Umbilical cord (tissue), 2 donors: ENCODE measurements around the gene POLA1. TPM values are rescaled to one million over a fixed set of nuclear protein-coding genes. Genes with fewer than 3 reads are reported as not detected.
"Not testable (repeated sequence)": the region's sequence is repeated elsewhere in the genome, so short reads cannot be mapped to it uniquely, and the experiment has no call there.

Experiments used
- DNase-seq: peaks from one replicate; pipeline ENCODE4 v3.0.0-alpha.2; 2015; ENCODE audit warnings: low spot score
- total RNA-seq: library from RNA; depleted of rRNA; stranded (reverse); fragments of >200 nt; gene quantifications from one replicate; pipeline ENCODE4 v1.2.3, GENCODE V29; 2014; ENCODE audit warnings: low replicate concordance; ENCODE audit not compliant: insufficient read depth

POLA1 gene, protein sequence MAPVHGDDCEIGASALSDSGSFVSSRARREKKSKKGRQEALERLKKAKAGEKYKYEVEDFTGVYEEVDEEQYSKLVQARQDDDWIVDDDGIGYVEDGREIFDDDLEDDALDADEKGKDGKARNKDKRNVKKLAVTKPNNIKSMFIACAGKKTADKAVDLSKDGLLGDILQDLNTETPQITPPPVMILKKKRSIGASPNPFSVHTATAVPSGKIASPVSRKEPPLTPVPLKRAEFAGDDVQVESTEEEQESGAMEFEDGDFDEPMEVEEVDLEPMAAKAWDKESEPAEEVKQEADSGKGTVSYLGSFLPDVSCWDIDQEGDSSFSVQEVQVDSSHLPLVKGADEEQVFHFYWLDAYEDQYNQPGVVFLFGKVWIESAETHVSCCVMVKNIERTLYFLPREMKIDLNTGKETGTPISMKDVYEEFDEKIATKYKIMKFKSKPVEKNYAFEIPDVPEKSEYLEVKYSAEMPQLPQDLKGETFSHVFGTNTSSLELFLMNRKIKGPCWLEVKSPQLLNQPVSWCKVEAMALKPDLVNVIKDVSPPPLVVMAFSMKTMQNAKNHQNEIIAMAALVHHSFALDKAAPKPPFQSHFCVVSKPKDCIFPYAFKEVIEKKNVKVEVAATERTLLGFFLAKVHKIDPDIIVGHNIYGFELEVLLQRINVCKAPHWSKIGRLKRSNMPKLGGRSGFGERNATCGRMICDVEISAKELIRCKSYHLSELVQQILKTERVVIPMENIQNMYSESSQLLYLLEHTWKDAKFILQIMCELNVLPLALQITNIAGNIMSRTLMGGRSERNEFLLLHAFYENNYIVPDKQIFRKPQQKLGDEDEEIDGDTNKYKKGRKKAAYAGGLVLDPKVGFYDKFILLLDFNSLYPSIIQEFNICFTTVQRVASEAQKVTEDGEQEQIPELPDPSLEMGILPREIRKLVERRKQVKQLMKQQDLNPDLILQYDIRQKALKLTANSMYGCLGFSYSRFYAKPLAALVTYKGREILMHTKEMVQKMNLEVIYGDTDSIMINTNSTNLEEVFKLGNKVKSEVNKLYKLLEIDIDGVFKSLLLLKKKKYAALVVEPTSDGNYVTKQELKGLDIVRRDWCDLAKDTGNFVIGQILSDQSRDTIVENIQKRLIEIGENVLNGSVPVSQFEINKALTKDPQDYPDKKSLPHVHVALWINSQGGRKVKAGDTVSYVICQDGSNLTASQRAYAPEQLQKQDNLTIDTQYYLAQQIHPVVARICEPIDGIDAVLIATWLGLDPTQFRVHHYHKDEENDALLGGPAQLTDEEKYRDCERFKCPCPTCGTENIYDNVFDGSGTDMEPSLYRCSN (N-terminal part only)
- 18.1 TPM for total RNA-seq

DNA sequence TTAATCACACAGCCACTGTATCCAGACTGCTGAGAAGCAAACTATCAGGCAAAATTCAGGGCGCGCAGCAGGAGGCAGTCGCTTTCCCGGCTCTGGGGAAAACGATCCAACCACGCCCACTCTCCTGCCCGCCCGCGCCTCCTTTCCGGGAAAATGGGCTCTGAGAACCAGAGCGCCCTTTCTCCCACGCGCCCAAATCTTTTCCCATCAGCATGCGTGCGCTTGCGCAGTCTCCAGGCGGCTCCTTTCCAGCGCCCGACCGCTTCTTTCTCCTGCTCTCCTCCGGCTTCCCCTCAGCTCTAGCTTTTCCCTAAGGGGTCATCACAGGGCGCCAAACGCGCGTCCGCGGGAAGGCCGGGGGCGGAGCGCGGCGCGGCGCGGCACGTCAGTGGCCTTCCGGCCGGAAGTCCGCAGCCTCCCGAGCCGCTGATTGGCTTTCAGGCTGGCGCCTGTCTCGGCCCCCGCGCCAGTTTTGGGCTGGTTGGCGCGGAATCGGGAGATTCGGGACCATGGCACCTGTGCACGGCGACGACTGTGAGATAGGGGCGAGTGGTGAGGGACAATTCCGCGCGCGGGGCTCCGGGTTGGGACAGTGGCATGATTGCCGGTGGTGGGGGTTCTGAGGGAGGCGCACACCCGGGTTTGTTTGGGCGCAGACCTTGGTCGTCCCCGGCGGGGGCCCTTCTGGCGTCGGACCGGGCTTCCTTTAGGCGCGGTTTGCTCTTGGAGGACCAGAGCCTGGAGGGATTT, at the start of gene POLA1:
Gene POLA1 (plus strand): TSS at position 466 of the 750 bp plus-strand sequence. CDS start 44 bp downstream, at position 510.
- DNase-seq, result peak; percentile 98

DNA sequence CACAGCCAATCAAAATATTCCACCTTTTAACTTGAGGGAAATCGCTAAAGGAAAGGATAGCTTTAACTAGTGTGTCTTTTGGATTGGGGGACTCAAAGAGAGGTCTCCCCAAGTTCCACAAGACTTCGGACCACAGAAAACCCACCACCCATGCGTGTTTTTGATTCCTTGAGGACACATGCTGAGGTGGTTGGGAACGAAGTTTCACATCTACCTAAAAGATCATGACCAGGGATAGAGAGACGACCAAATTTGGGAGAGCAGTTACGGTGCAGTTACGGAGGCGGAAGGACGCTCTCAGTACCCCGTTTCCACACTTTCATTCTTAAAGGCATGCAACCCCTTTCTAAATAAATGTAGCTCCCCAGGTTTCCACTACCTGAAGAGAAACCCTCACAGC, 47.7 kb upstream of the POLA1 start:
- DNase-seq, result no peak

DNA sequence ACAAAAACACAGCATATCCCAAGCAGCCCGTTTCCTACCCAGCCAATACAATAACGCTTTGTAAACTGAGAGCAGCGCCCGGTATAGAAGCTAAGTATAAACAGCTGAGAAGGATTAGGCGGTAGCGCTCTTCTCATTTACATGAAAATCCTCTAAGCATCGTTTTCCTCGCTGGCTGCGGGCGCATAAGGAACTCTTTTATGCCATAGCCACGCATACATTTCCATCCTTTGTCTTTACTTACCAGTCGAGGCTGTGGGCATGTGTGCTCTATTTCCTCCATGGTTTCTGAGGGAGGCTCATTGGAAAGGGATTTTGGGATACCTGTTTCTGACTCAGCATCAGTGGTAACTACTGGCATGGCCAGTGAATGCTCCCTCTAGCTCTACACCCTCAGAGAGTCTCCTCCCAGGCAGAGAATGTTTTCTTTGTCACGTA, 47.0 kb upstream of the POLA1 start:
- no peak for DNase-seq

DNA sequence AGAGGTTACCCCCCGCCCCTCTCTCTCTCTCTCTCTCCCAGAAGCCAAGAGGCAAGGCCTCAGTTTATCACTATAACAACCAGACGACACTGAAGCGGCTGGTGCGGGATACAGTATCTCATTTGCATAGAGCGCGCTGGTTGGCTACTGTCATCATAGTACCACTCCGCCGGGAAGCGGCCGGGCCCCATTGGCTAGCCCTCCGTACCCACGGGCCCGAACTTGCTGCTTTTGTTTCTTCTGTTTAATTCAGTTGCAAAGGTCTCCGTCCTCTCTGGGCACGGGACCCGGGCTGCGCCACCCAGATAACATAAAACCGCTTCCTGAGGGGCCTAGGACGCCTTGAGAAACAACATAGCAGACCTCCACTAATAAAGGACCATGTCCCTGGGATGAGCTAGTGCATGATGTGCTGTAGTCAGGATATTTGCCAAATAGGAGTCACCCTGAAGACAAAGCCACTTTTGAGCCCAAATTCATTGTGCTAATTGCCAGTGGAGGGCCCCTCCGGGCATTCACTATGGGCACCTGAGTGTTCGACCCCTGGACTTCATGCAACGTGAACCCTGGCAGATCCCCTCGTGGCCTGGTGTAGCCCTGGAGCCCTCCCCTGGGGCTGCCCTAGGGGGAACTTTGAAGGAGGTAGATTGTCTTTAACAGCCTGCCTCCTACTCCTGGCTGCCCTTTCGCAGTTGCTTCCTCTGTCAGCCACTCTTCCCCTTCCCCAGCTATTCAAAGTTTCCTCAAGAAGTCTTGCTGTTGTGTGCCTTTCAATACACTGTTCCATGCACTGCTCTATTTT, 46.3 kb upstream of the POLA1 start, which contains the start of gene PCYT1B:
Gene PCYT1B (minus strand): TSS at position 91 of the 802 bp plus-strand sequence. CDS start 242 bp downstream, outside the sequence.
- peak; percentile 88 for DNase-seq

DNA sequence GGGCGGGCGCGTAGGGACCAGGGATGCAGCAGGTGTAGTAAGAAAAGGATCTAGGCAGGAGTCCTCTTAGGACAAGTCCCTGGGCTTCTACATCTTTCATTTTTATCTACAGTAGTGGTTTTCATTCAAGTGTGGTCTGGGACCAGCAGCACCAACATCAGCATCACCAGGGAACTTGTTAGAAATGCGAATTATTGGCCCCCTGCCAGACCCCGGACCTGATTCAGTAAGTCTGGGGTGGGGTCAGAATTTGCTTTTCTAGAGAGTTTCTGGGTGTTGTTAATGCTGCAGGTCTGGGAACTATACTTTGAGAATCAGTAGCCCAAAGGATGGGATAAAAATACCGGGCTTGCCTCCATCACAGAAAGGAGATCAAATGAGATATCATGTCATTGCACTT, 45.2 kb upstream of the POLA1 start:
- DNase-seq, result no peak

DNA sequence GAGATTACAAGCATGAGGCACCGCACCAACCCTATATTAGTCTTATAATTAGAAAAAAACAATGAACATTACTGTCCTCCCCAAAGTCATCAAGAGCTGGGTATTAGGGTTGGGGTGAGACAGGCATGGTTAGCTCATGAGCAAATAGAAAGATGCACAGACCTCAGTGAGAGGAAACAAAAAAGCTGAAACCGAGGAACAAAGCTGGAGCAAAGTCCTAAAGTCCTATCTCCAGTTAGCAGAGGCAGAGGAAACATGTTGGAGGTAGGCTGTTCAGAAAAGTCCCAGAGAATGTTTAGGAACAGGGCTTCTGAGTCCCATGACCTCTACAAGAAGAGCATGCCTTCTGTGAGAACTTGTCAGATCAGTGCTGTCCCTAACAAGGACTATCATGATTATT, 41.9 kb upstream of the POLA1 start:
- no peak for DNase-seq

DNA sequence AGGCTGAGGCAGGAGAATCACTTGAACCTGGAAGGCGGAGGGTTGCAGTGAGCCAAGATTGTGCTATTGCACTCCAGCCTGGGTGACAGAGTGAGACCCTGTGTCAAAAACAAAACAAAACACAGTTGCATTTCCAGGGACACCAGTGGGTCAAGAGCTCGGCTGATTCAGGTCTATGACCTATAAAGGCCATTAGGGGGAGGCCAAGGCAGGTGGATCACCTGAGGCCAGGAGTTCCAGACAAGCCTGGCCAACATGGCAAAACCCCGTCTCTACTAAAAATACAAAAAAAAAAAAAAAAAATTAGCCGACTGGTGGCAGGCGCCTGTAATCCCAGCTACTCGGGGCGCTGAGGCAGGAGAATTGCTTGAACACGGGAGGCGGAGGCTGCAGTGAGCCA, 38.0 kb upstream of the POLA1 start:
- not testable (repeated sequence) for DNase-seq

DNA sequence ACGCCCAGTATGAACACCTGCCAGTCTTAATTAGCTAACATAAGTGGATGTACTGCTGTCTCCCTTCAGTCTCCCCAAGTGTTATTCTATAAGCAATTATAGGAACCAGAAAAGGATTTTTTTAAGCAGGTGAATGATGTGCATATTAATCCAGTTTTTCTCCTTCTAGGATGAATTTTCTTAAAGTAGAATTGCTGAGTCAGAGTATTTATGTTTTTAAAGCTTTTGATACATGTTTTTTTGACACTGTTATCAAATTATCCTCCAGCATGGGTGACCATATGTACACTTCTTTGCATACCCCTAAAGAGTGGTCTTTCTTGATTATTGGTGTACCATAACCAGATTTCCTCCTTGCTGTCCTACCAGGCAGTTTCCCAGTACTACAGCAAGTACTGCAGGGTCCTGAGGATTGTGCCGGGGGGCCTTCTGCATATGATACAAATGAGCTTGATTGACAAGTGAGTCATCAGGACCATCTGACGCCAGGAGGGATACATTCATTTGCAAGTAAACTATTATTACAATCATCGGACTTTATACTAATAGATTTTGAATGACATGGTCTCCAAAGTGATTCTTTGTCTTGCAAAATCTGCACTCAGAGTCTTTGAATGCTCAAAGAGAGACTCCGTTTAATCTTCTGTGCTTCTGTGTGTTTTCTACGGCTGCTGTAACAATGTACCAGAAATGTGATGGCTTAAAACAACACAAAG, 35.9 kb upstream of the POLA1 start:
- DNase-seq, result no peak

DNA sequence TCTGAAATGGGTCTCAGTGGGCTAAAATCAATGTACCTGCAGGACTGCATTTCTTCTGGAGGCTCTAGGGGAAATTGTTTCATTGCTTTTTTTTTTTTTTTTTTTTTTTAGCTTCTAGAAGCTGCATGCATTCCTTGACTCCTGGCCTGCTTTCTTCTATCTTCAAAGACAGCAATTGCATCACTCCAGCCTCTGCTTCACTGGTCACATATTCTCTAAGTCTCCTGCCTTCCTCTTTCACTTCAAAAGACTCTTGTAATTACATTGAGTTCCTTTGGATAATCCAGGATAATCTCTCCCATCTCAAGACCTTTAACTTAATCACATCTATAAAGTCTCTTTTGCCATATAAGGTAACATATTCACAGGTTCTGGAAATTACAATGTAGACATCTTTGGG, 35.3 kb upstream of the POLA1 start:
- DNase-seq, result peak; percentile 3

DNA sequence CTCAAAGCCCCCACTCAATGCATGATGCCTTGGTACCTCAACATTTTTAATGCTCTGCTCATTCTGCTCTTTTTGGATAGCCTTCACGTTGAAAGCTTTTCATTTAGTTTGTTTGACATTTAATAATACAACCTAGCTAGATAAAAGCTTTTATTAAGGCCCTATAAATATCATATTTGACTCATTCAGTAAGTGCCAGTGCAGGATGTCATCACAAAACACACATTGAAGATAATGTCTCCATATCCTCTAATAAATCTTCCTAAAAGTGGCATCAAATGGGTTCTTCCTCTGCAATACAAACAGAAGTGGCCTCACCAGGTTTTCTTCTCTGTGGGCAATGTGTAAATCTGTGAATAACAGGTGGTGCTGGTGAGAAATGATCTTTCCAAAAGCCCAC, 34.6 kb upstream of the POLA1 start:
- DNase-seq, result no peak

DNA sequence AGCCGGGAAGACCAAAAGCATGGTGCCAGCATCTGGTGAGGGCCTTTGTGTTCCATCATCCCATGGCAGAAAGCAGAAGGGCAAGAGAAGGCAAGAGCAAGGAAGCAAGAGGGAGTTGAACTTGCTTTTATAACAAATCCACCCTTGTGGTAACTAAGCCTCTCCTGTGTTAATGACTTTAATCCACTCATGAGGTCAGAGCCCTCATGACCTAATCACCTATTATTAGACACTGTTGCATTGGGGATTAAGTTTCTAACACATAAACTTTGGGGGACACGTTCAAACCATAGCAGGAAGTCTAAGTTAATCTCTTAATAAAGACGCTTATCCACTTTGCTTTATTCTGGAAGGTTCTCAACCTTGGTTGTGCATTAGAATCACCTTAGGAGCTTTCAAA, 34.1 kb upstream of the POLA1 start:
- DNase-seq, result no peak

DNA sequence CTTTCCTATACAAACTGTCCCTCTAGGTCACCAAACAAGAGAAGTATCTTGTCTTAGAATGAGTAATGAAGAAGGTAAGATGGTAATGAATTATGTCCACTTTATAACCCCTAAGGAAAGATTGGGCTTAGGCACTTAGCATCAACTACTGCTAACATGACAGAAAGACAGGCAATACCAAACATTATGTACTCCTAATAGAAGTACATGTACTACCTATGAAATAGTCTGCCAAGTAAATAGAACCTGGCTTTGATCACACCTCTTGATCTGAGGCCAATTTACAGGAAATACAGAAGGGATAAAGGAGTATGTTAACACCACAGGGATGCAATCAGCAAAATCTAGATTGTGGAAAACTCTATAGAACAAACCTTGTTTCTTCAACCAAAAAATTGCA, 32.4 kb upstream of the POLA1 start:
- no peak for DNase-seq

DNA sequence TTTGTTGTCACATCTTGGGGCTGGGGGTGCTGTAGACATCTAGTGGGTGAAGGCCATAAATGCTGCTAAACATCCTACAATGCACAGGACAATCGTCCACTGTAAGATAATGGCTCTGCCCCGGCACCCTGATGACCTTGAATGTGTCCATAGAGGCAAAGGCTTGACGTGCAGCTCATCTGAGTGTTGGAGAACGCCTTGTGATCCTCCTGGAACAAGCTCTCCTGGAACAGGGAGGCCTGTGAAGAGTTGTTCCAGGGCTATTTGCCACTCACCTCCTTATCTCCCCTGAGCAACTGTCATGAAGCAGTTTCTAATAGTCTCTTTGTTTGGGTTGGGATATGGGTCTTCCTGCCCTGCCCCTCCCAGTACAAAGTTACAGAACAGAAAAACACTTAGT, 31.4 kb upstream of the POLA1 start:
- DNase-seq, result no peak

DNA sequence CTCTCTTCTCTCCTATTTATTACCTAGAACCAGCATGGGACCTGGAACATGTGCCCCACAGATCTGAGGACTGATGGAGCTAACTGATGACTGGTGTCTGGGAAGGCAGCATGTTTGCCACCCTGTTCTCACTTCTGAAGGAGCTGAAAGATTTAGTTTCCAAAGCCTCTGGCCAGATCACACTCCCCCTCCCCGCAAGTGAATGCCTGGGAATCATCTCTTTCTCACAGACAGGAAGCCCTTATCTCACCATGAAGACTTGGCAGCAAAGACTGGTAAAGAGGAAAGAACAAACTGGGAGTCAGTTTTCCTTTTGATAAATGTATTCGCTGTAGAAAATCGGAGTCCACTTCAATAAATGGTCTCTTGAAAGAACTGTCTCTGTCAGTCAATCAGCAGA, 25.6 kb upstream of the POLA1 start:
- DNase-seq, result peak; percentile 63

DNA sequence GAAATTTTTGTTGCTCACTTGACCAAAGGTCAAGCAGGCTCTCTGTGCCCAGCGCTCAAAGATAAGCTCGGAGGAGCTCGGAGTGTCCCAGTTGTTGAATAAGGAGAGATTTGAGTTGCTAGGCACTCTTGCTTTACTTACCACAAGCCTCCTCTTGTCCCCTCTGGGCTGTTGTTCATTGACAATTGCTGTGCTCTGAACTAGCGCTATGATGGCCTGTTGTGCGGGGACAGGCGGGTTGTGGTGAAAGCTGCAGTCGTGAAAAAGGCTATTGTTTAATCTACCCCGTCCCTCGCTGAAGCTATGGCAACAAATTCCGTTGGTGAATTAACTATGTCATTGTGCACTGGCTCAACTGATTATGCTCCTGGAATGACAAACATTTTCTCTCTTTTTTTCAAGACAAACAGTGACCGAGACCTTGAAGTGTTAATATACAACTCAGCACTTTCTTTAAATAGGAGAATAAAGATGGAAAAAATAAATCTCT, 21.0 kb upstream of the POLA1 start:
- no peak for DNase-seq

DNA sequence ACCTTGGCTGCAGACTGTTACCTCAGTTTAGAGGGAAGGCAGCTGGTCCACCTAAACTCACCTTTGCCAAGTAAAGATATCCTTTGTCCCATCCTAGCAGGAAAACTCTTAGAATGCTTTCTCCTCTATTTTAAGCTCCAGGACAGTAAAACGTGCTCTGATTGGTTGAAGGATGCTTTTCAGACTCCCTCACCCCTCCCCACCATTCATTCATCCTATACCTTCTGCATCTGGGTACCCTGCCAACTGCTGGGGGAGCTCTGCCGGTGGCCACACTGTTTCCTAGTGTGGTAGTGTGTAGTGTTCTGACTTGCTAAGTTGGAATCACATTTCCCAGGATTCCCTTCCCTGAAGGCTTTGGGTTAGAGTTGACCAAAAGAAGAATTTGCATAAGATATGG, 20.3 kb upstream of the POLA1 start:
- DNase-seq, result no peak

DNA sequence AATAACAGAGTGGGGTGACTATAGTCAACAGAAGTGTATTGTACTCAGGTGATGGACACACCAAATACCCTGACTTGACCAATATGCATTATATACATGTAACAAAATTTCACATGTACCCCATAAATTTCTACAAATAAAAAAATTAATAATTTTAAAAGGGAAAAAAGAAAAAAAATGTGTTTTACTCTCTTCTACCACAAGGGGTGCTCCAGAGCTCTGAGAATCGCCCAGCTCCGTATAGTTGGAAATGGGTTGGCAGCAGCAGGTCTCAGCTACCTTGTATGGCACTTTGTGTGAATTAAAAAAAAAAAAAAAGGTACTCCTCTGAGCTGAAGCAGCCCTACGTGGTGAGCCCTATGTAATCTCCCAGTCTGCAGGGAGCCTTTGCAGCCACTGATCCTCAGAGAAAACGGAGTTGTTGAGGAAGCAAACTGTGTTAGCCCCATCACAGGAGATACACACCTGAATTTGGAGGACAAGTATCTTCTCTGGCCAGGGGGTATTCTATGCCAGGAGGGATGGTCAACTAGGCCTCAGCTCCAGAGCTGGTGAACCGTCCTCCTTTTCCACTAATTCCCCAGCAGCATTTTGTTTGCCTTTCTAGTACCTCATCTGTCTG, 17.2 kb upstream of the POLA1 start:
- DNase-seq, result no peak

DNA sequence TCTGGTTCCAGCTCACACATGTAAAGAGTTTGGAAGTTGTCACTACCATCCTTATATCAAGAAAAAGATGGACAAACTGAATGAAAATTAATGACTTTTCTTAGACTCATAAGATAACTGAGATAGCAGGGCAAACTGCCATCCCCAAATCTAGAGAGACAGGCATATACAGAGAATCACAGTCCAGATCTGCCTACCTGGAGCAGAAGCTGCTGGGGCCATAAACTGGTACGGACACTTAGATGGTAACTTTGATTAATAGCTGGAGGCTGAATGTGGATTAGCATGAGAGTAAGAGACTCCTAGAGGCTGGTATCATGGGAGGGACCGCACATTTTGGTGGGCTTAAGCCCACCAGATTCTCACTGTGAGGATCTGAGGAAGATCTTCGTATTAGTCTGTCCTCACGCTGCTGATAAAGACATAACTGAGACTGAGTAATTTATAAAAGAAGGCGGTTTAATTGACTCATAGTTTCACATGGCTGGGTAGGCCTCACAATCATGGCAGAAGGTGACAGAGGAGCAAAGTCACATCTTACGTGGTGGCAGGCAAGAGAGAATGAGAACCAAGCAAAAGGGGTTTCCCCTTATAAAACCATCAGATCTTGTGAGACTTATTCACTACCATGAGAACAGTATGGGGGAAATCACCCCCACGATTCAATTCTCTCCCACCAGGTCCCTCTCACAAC, 10.8 kb upstream of the POLA1 start:
- no peak for DNase-seq
